OCI-LY1 (cell line): ENCODE data around the gene KLRC1.
"Not testable (repeated sequence)": the region's sequence is repeated elsewhere in the genome, so short reads cannot be mapped to it uniquely, and the experiment has no call there.

Experiments
- H2AFZ ChIP-seq: fragments of 200-600 bp; sonication (generic), shearing (Covaris generic); 2 replicates; pipeline ENCODE4 v1.6.0; 2014; ENCODE audit warnings: antibody characterized with exemption, mild to moderate bottlenecking, low read length
- H3F3A ChIP-seq: fragments of 200-600 bp; sonication (generic), shearing (Covaris generic); 2 replicates; pipeline ENCODE4 v1.6.0; 2014; ENCODE audit warnings: mild to moderate bottlenecking, antibody characterized with exemption, low read length, moderate library complexity; ENCODE audit not compliant: insufficient read depth
- H3K27ac ChIP-seq: fragments of 200-600 bp; sonication (generic); 2 replicates; pipeline ENCODE4 v1.5.1; 2014; ENCODE audit warnings: low read length, mixed run types, mild to moderate bottlenecking, low read depth; ENCODE audit not compliant: poor library complexity, severe bottlenecking
- H3K27me3 ChIP-seq: fragments of 200-600 bp; sonication (generic); 2 replicates; pipeline ENCODE4 v1.6.0; 2014; ENCODE audit warnings: antibody characterized with exemption, mild to moderate bottlenecking, low read length, moderate library complexity; ENCODE audit not compliant: insufficient read depth
- H3K36me3 ChIP-seq: fragments of 200-600 bp; sonication (generic); 2 replicates; pipeline ENCODE4 v1.6.1; 2014; ENCODE audit warnings: mild to moderate bottlenecking, antibody characterized with exemption, low read length, moderate library complexity, mixed read lengths; ENCODE audit not compliant: insufficient read depth
- H3K4me1 ChIP-seq: fragments of 200-600 bp; sonication (generic); 2 replicates; pipeline ENCODE4 v1.5.1; 2014; ENCODE audit warnings: mild to moderate bottlenecking, low read length, moderate library complexity; ENCODE audit not compliant: insufficient read depth, severe bottlenecking
- H3K4me2 ChIP-seq: fragments of 200-600 bp; sonication (generic), shearing (Covaris generic); 2 replicates; pipeline ENCODE4 v1.6.1; 2014; ENCODE audit warnings: low read length
- H3K4me3 ChIP-seq: fragments of 200-600 bp; sonication (generic); 2 replicates; pipeline ENCODE4 v1.5.1; 2014; ENCODE audit warnings: low read length, low read depth, mild to moderate bottlenecking, mixed read lengths; ENCODE audit not compliant: poor library complexity, severe bottlenecking
- H3K79me2 ChIP-seq: fragments of 200-600 bp; shearing (Covaris generic); 2 replicates; pipeline ENCODE4 v1.6.1; 2016; ENCODE audit warnings: mixed run types, low read length, mixed read lengths; ENCODE audit not compliant: insufficient read depth
- H3K9ac ChIP-seq: fragments of 200-600 bp; sonication (generic), shearing (Covaris generic); 2 replicates; pipeline ENCODE4 v1.6.1; 2014; ENCODE audit warnings: mild to moderate bottlenecking, low read length, mixed read lengths
- H3K9me2 ChIP-seq: fragments of 200-600 bp; sonication (generic), shearing (Covaris generic); 2 replicates; pipeline ENCODE4 v1.6.1; 2014; ENCODE audit warnings: low read depth, mild to moderate bottlenecking, low read length, mixed read lengths
- H3K9me3 ChIP-seq: fragments of 200-600 bp; shearing (Covaris generic); 2 replicates; pipeline ENCODE4 v1.6.1; 2014; ENCODE audit warnings: low read length, mixed read lengths
- H4K20me1 ChIP-seq: fragments of 200-600 bp; sonication (generic), shearing (Covaris generic); 2 replicates; pipeline ENCODE4 v1.6.0; 2016; ENCODE audit warnings: mild to moderate bottlenecking, low read length; ENCODE audit not compliant: insufficient read depth
- CTCF ChIP-seq: fragments of 200-600 bp; sonication (generic), shearing (Covaris generic); IDR thresholded peaks from 2 replicates; pipeline ENCODE4 v1.5.1; 2017; ENCODE audit warnings: mild to moderate bottlenecking, antibody characterized with exemption, low read length, moderate library complexity, mixed read lengths
- EZH2 ChIP-seq: fragments of 200-600 bp; sonication (generic), shearing (Covaris generic); IDR thresholded peaks from 2 replicates; pipeline ENCODE4 v1.8.0; 2017; ENCODE audit warnings: borderline replicate concordance, mixed run types, mild to moderate bottlenecking, antibody characterized with exemption, low read length, moderate library complexity, mixed read lengths

Gene KLRC1

GRCh38 chr12:10404798-10405197, 48.4 kb downstream of the KLRC1 start:
- TF ChIP-seq EZH2, result no peak
- Histone ChIP-seq H3K36me3 (peaks cover 87% of the 10 kb centered on the region), H3K9me3 (peaks cover 12% of the 10 kb centered on the region; the same call in 1 of the 2 replicates), H3K27ac (no peak overlapping the region), H3K27me3 (no peaks in the 10 kb centered on the region), H4K20me1 (no peaks in the 10 kb centered on the region), H3K9ac (no peak overlapping the region), H3K79me2 (peaks cover 86% of the 10 kb centered on the region), H3F3A (peaks cover 4% of the 10 kb centered on the region; the same call in 1 of the 2 replicates), H3K4me3 (peak overlapping the region; percentile 13), H3K4me1 (peaks cover 63% of the 10 kb centered on the region), H2AFZ (no peak overlapping the region), H3K4me2 (peak overlapping the region; percentile 26; the same call in 1 of the 2 replicates), H3K9me2 (no peaks in the 10 kb centered on the region)

GRCh38 chr12:10400829-10401228, 52.3 kb downstream of the KLRC1 start:
- no peak overlapping the region for H2AFZ ChIP-seq
- no peak overlapping the region for H3K4me3 ChIP-seq
- no peaks in the 10 kb centered on the region for H4K20me1 ChIP-seq
- H3K27ac ChIP-seq, result peak overlapping the region; percentile 97
- TF ChIP-seq EZH2 (no peak), CTCF (no peak)
- no peak overlapping the region for H3K4me2 ChIP-seq
- H3F3A ChIP-seq, result peaks cover 9% of the 10 kb centered on the region
- peaks cover 10% of the 10 kb centered on the region; the same call in 1 of the 2 replicates for H3K9me3 ChIP-seq
- H3K79me2 ChIP-seq, result peaks cover 57% of the 10 kb centered on the region
- no peak overlapping the region for H3K9ac ChIP-seq
- peaks cover 87% of the 10 kb centered on the region for H3K4me1 ChIP-seq
- H3K36me3 ChIP-seq, result peaks cover 67% of the 10 kb centered on the region
- H3K27me3 ChIP-seq, result no peaks in the 10 kb centered on the region
- no peaks in the 10 kb centered on the region for H3K9me2 ChIP-seq

GRCh38 chr12:10398168-10398567, 55.0 kb downstream of the KLRC1 start:
- peak overlapping the region; percentile 75 for H3K9ac ChIP-seq
- H3K79me2 ChIP-seq, result peaks cover 31% of the 10 kb centered on the region
- H3K27me3 ChIP-seq, result no peaks in the 10 kb centered on the region
- no peaks in the 10 kb centered on the region for H4K20me1 ChIP-seq
- H2AFZ ChIP-seq, result no peak overlapping the region
- TF ChIP-seq EZH2, result no peak
- H3K36me3 ChIP-seq, result peaks cover 46% of the 10 kb centered on the region
- peaks cover 95% of the 10 kb centered on the region for H3K4me1 ChIP-seq
- H3K27ac ChIP-seq, result peak overlapping the region; percentile 97
- no peaks in the 10 kb centered on the region for H3K9me2 ChIP-seq
- peak overlapping the region; percentile 57 for H3K4me3 ChIP-seq
- H3K9me3 ChIP-seq, result no peaks in the 10 kb centered on the region
- peak overlapping the region; percentile 81 for H3K4me2 ChIP-seq
- peaks cover 19% of the 10 kb centered on the region for H3F3A ChIP-seq

GRCh38 chr12:10397296-10397695, 55.9 kb downstream of the KLRC1 start:
- Histone ChIP-seq H4K20me1 (no peaks in the 10 kb centered on the region), H3K4me2 (peak overlapping the region; percentile 81), H3K27ac (peak overlapping the region; percentile 97), H3K36me3 (peaks cover 43% of the 10 kb centered on the region), H3K9me3 (no peaks in the 10 kb centered on the region), H3F3A (peaks cover 19% of the 10 kb centered on the region), H3K9me2 (no peaks in the 10 kb centered on the region), H2AFZ (no peak overlapping the region), H3K9ac (peak overlapping the region; percentile 75), H3K27me3 (no peaks in the 10 kb centered on the region), H3K79me2 (peaks cover 23% of the 10 kb centered on the region; the same call in 1 of the 2 replicates), H3K4me3 (peak overlapping the region; percentile 57), H3K4me1 (peaks cover 99% of the 10 kb centered on the region)
- no peak for TF ChIP-seq CTCF
- TF ChIP-seq EZH2, result no peak

GRCh38 chr12:10396176-10396575, 57.0 kb downstream of the KLRC1 start:
- peaks cover 31% of the 10 kb centered on the region for H3K36me3 ChIP-seq
- H3K4me3 ChIP-seq, result peak overlapping the region; percentile 57
- H3F3A ChIP-seq, result peaks cover 20% of the 10 kb centered on the region
- peaks cover 99% of the 10 kb centered on the region for H3K4me1 ChIP-seq
- H2AFZ ChIP-seq, H3K27me3 ChIP-seq, H3K9me2 ChIP-seq, H4K20me1 ChIP-seq, H3K9me3 ChIP-seq: not testable (repeated sequence)
- peak overlapping the region; percentile 81 for H3K4me2 ChIP-seq
- H3K9ac ChIP-seq, result peak overlapping the region; percentile 75
- H3K27ac ChIP-seq, result peak overlapping the region; percentile 97
- peaks cover 15% of the 10 kb centered on the region; the same call in 1 of the 2 replicates for H3K79me2 ChIP-seq
